ENCODE results near the gene ACTRT2. TPM values are rescaled to one million over a fixed set of nuclear protein-coding genes. Genes with fewer than 3 reads are reported as not detected.

The ACTRT2 gene
- total and polyA plus RNA-seq, 2 experiments from 2014 or later, result not detected

GRCh38 chr1:3022976-3023375, 1.7 kb downstream of the ACTRT2 start:
- 47% methylated on average over 14 of the region's 14 CpGs for WGBS, 2 experiments (ENCODE audit: low coverage in 1 of 2, low lambda C conversion rate in 2 of 2, missing lambda C conversion rate in 2 of 2)
- Histone ChIP-seq H4K20me1 (ENCODE audit: insufficient read depth) (no peaks in the 10 kb centered on the region), H3K79me2 (ENCODE audit: insufficient read depth) (no peaks in the 10 kb centered on the region), H3K27ac (no peak overlapping the region), H3K9me2 (ENCODE audit: insufficient read depth) (no peaks in the 10 kb centered on the region), H3K9ac (no peak overlapping the region), H3K27me3 (replicated peaks; ENCODE audit: insufficient read depth) (no peaks in the 10 kb centered on the region), H2AFZ (no peak overlapping the region), H3K4me1 (ENCODE audit: insufficient read depth) (no peaks in the 10 kb centered on the region), H3K4me2 (ENCODE audit: unreplicated experiment) (no peak overlapping the region), H3K9me3 (ENCODE audit: low read depth) (no peaks in the 10 kb centered on the region), H3K4me3 (no peak overlapping the region), H3K36me3 (ENCODE audit: low read depth) (no peaks in the 10 kb centered on the region), H3F3A (ENCODE audit: insufficient read depth) (no peaks in the 10 kb centered on the region)
- DNase-seq, result no peak
- in situ Hi-C loops (cut with MboI), result loop anchor here (25.0 kb wide), 1 partner anchor 611 kb away; the partner anchor contains the start of gene PEX10
- TF ChIP-seq EZH2phosphoT487 (IDR thresholded peaks at IDR 0.05; ENCODE audit: insufficient read depth, low read depth), result no peak
- no peak for TF ChIP-seq EZH2 (IDR thresholded peaks at IDR 0.05; ENCODE audit: insufficient read depth, poor library complexity, severe bottlenecking)

DNA sequence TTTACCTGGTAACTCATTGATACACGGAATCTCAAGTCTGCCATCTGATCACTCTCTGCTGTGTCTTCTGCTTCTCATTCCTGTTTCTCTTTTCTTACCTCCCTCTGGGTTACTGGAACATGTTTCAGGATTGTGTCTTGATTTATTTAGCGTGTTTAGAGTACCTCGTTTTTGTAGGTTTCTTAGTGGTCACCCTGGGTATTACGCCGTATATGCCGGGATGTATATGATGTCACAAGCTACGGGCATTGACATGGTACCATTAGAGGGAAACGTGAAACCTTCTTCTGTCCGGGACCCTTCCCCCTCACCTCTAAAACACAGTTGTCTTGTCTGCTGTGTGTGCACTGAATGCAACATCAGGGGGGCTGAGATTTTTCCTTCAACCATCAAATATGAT, 2.8 kb downstream of the ACTRT2 start:
- Histone ChIP-seq H3K4me3 (no peak overlapping the region), H3F3A (ENCODE audit: insufficient read depth) (no peaks in the 10 kb centered on the region), H3K9me3 (ENCODE audit: low read depth) (no peaks in the 10 kb centered on the region), H3K4me1 (ENCODE audit: insufficient read depth) (no peaks in the 10 kb centered on the region), H3K36me3 (ENCODE audit: low read depth) (no peaks in the 10 kb centered on the region), H2AFZ (no peak overlapping the region), H3K9ac (no peak overlapping the region), H3K27me3 (replicated peaks; ENCODE audit: insufficient read depth) (no peaks in the 10 kb centered on the region), H3K79me2 (ENCODE audit: insufficient read depth) (no peaks in the 10 kb centered on the region), H4K20me1 (ENCODE audit: insufficient read depth) (no peaks in the 10 kb centered on the region), H3K4me2 (ENCODE audit: unreplicated experiment) (no peak overlapping the region), H3K27ac (no peak overlapping the region), H3K9me2 (ENCODE audit: insufficient read depth) (no peaks in the 10 kb centered on the region)
- 42 to 54% methylated on average over 9 of the region's 9 CpGs for WGBS, 2 experiments (ENCODE audit: low coverage in 1 of 2, low lambda C conversion rate in 2 of 2, missing lambda C conversion rate in 2 of 2)
- no peak for DNase-seq
- in situ Hi-C loops (cut with MboI), result loop anchor here (25.0 kb wide), 1 partner anchor 612 kb away; the partner anchor contains the start of gene PEX10
- TF ChIP-seq EZH2phosphoT487 (IDR thresholded peaks at IDR 0.05; ENCODE audit: insufficient read depth, low read depth) (no peak), EZH2 (IDR thresholded peaks at IDR 0.05; ENCODE audit: insufficient read depth, poor library complexity, severe bottlenecking) (no peak)

DNA sequence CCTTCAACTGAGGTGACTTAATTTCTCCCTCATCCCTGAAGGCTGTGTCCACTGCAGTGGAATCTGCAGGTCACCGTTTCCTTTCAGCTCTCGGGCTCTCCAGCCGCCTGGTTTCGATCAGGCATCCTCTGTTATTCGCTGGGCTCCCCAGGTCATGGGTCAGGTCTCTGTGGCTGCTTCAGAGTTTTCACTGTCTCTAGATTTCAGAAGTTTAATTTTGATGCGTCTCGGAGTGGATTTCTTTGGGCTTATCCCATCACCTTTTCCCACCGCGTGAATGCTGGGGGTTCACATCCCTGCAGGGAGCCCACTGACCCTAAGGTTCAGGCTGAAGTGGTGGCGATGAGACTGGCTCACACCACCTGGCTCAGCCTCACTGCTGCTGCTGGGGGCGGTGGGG, 3.3 kb downstream of the ACTRT2 start:
- no peaks in the 10 kb centered on the region for H3K9me2 ChIP-seq (ENCODE audit: insufficient read depth)
- H3K27me3 ChIP-seq (replicated peaks; ENCODE audit: insufficient read depth), result no peaks in the 10 kb centered on the region
- no peaks in the 10 kb centered on the region for H3K4me1 ChIP-seq (ENCODE audit: insufficient read depth)
- no peak overlapping the region for H3K4me3 ChIP-seq
- no peaks in the 10 kb centered on the region for H4K20me1 ChIP-seq (ENCODE audit: insufficient read depth)
- no peaks in the 10 kb centered on the region for H3F3A ChIP-seq (ENCODE audit: insufficient read depth)
- H2AFZ ChIP-seq, result no peak overlapping the region
- H3K36me3 ChIP-seq (ENCODE audit: low read depth), result no peaks in the 10 kb centered on the region
- in situ Hi-C loops (cut with MboI), result loop anchor here (25.0 kb wide), 1 partner anchor 612 kb away; the partner anchor contains the start of gene PEX10
- no peak overlapping the region for H3K9ac ChIP-seq
- H3K79me2 ChIP-seq (ENCODE audit: insufficient read depth), result no peaks in the 10 kb centered on the region
- TF ChIP-seq EZH2phosphoT487 (IDR thresholded peaks at IDR 0.05; ENCODE audit: insufficient read depth, low read depth) (no peak), EZH2 (IDR thresholded peaks at IDR 0.05; ENCODE audit: insufficient read depth, poor library complexity, severe bottlenecking) (no peak)
- DNase-seq, result no peak
- no peak overlapping the region for H3K4me2 ChIP-seq (ENCODE audit: unreplicated experiment)
- H3K27ac ChIP-seq, result no peak overlapping the region
- H3K9me3 ChIP-seq (ENCODE audit: low read depth), result no peaks in the 10 kb centered on the region
- 34 to 35% methylated on average over 11 of the region's 11 CpGs for WGBS, 2 experiments (ENCODE audit: low coverage in 1 of 2, low lambda C conversion rate in 2 of 2, missing lambda C conversion rate in 2 of 2)

- H3K9me2 ChIP-seq (ENCODE audit: insufficient read depth), result no peaks in the 10 kb centered on the region
- no peaks in the 10 kb centered on the region for H3K79me2 ChIP-seq (ENCODE audit: insufficient read depth)
- no peaks in the 10 kb centered on the region for H3F3A ChIP-seq (ENCODE audit: insufficient read depth)
- no peak for DNase-seq
- H3K9ac ChIP-seq, result no peak overlapping the region
- TF ChIP-seq EZH2 (IDR thresholded peaks at IDR 0.05; ENCODE audit: insufficient read depth, poor library complexity, severe bottlenecking), result no peak
- TF ChIP-seq EZH2phosphoT487 (IDR thresholded peaks at IDR 0.05; ENCODE audit: insufficient read depth, low read depth), result no peak
- H3K4me1 ChIP-seq (ENCODE audit: insufficient read depth), result no peaks in the 10 kb centered on the region
- in situ Hi-C loops (cut with MboI), result no loop called here
- H3K4me3 ChIP-seq, result no peak overlapping the region
- H4K20me1 ChIP-seq (ENCODE audit: insufficient read depth), result no peaks in the 10 kb centered on the region
- H3K27ac ChIP-seq, result no peak overlapping the region
- H3K4me2 ChIP-seq (ENCODE audit: unreplicated experiment), result no peak overlapping the region
- WGBS, 2 experiments (ENCODE audit: low coverage in 1 of 2, low lambda C conversion rate in 2 of 2, missing lambda C conversion rate in 2 of 2), result 58 to 75% methylated on average over 1 of the region's 1 CpG
- H3K9me3 ChIP-seq (ENCODE audit: low read depth), result no peaks in the 10 kb centered on the region
- no peak overlapping the region for H2AFZ ChIP-seq
- H3K27me3 ChIP-seq (replicated peaks; ENCODE audit: insufficient read depth), result no peaks in the 10 kb centered on the region; the same call in 1 of the 2 replicates
- no peaks in the 10 kb centered on the region for H3K36me3 ChIP-seq (ENCODE audit: low read depth)
These were observed 4.9 kb downstream of the ACTRT2 start for GRCh38 chr1:3026124-3026523.
